ENCODE results near the gene SPTSSA.
"Not testable (repeated sequence)": the region's sequence is repeated elsewhere in the genome, so short reads cannot be mapped to it uniquely, and the experiment has no call there.

Gene SPTSSA

GRCh38 chr14:34470319-34470718 is 8.3 kb upstream of the SPTSSA start:
- no peak for DNase-seq

- DNase-seq = no peak
Measured at GRCh38 chr14:34466691-34467090, 4.7 kb upstream of the SPTSSA start.

GRCh38 chr14:34465069-34465859 is 3.2 kb upstream of the SPTSSA start:
- DNase-seq = no peak

GRCh38 chr14:34463598-34463961 is 1.5 kb upstream of the SPTSSA start:
- no peak for DNase-seq

- DNase-seq = peak; percentile 31
Measured at GRCh38 chr14:34461334-34462131, 507 bp downstream of the SPTSSA start.

GRCh38 chr14:34460841-34461240 is 1.2 kb downstream of the SPTSSA start:
- no peak for DNase-seq

GRCh38 chr14:34460295-34460694 is 1.7 kb downstream of the SPTSSA start:
- DNase-seq = no peak

GRCh38 chr14:34457186-34457585 is 4.9 kb downstream of the SPTSSA start:
- no peak for DNase-seq

GRCh38 chr14:34453226-34453625 is 8.8 kb downstream of the SPTSSA start:
- no peak for DNase-seq

GRCh38 chr14:34452258-34452822 is 9.7 kb downstream of the SPTSSA start:
- DNase-seq = no peak

GRCh38 chr14:34450958-34451357 is 11.1 kb downstream of the SPTSSA start:
- no peak for DNase-seq

- DNase-seq = no peak
Measured at GRCh38 chr14:34450542-34450915, 11.5 kb downstream of the SPTSSA start.

GRCh38 chr14:34449819-34450541 is 12.1 kb downstream of the SPTSSA start:
- DNase-seq = no peak

- DNase-seq = no peak
Measured at GRCh38 chr14:34439090-34439489, 22.9 kb downstream of the SPTSSA start.

- no peak for DNase-seq
Measured at GRCh38 chr14:34438438-34438837, 23.6 kb downstream of the SPTSSA start.

- DNase-seq = no peak
Measured at GRCh38 chr14:34437729-34438080, 24.3 kb downstream of the SPTSSA start.

GRCh38 chr14:34436960-34437728 is 24.9 kb downstream of the SPTSSA start:
- DNase-seq = no peak

GRCh38 chr14:34436118-34436905 is 25.7 kb downstream of the SPTSSA start:
- no peak for DNase-seq

- DNase-seq = no peak
Measured at GRCh38 chr14:34433957-34434356, 28.1 kb downstream of the SPTSSA start.

- not testable (repeated sequence) for DNase-seq
Measured at GRCh38 chr14:34428102-34428466, 34.0 kb downstream of the SPTSSA start.
